Liver (tissue), 9 donors: ENCODE results near the gene PHF21B. TPM values are rescaled to one million over a fixed set of nuclear protein-coding genes. Genes with fewer than 3 reads are reported as not detected.

Source experiments
- DNase-seq: peaks from one replicate; pipeline ENCODE4 v3.0.0-alpha.2; 2017; ENCODE audit warnings: low spot score
- H3K27ac ChIP-seq, 2 donors: one replicate each; pipeline ENCODE4 v1.7.0; 2013; ENCODE audit warnings: inconsistent platforms in 2 of 2, low read length in 2 of 2, control low read depth in 1 of 2, low read depth in 1 of 2, mild to moderate bottlenecking in 1 of 2
- H3K27me3 ChIP-seq, 4 donors: one replicate each; pipeline versions ENCODE4 v1.6.1 to v1.7.0; 2013; ENCODE audit warnings: low read length in 3 of 4, inconsistent platforms in 1 of 4, mild to moderate bottlenecking in 1 of 4, moderate library complexity in 1 of 4; ENCODE audit not compliant: control insufficient read depth in 4 of 4, insufficient read depth in 4 of 4
- H3K36me3 ChIP-seq, 4 donors: one replicate each; pipeline versions ENCODE4 v1.6.1 to v1.7.0; 2013; ENCODE audit warnings: low read length in 3 of 4, mild to moderate bottlenecking in 3 of 4, low read depth in 1 of 4, moderate library complexity in 1 of 4; ENCODE audit not compliant: control insufficient read depth in 4 of 4, insufficient read depth in 3 of 4
- H3K4me1 ChIP-seq, 4 donors: one replicate each; pipeline versions ENCODE4 v1.6.1 to v1.7.0; 2013; ENCODE audit warnings: low read length in 3 of 4, mild to moderate bottlenecking in 3 of 4, moderate library complexity in 1 of 4; ENCODE audit not compliant: control insufficient read depth in 4 of 4, insufficient read depth in 4 of 4
- H3K4me3 ChIP-seq, 3 donors: one replicate each; pipeline versions ENCODE4 v1.6.1 to v1.7.0; 2013; ENCODE audit warnings: low read length in 3 of 3, control low read depth in 1 of 3, low read depth in 1 of 3, mild to moderate bottlenecking in 1 of 3
- H3K9ac ChIP-seq, 2 donors: one replicate each; pipeline ENCODE4 v1.7.0; 2013; ENCODE audit warnings: low read length in 2 of 2, mild to moderate bottlenecking in 2 of 2, moderate library complexity in 2 of 2, control low read depth in 1 of 2, low read depth in 1 of 2
- H3K9me3 ChIP-seq, 4 donors: one replicate each; pipeline versions ENCODE4 v1.6.1 to v1.7.0; 2013; ENCODE audit warnings: low read length in 3 of 4; ENCODE audit not compliant: control insufficient read depth in 4 of 4
- EGR1 ChIP-seq, 2 donors: IDR thresholded peaks; 2 replicates each; pipeline ENCODE4 v1.6.1; 2016 to 2018; ENCODE audit warnings: antibody characterized with exemption in 2 of 2, low read depth in 2 of 2
- FOXA1 ChIP-seq: IDR thresholded peaks from 2 replicates; pipeline ENCODE4 v1.6.1; 2016; ENCODE audit warnings: antibody characterized with exemption
- FOXA2 ChIP-seq: IDR thresholded peaks from 2 replicates; pipeline ENCODE4 v1.6.1; 2016; ENCODE audit warnings: antibody characterized with exemption
- GABPA ChIP-seq, 2 donors: IDR thresholded peaks in 1 of 2; conservative IDR thresholded peaks in 1 of 2; 2 replicates each; pipeline ENCODE4 v1.6.1; 2016; ENCODE audit warnings: antibody characterized with exemption in 2 of 2, mild to moderate bottlenecking in 1 of 2, moderate library complexity in 1 of 2
- HNF4A ChIP-seq, 2 donors: conservative IDR thresholded peaks; 2 replicates each; pipeline ENCODE4 v1.6.1; 2016; ENCODE audit warnings: antibody characterized with exemption in 2 of 2, mild to moderate bottlenecking in 2 of 2
- HNF4G ChIP-seq: IDR thresholded peaks from 2 replicates; pipeline ENCODE4 v1.6.1; 2016; ENCODE audit warnings: antibody characterized with exemption
- JUND ChIP-seq, 2 donors: IDR thresholded peaks; 2 replicates each; pipeline ENCODE4 v1.6.1; 2016; ENCODE audit warnings: antibody characterized with exemption in 2 of 2
- NR2F2 ChIP-seq: IDR thresholded peaks from 2 replicates; pipeline ENCODE4 v1.6.1; 2016; ENCODE audit warnings: antibody characterized with exemption
- RAD21 ChIP-seq, 2 donors: IDR thresholded peaks; 2 replicates each; pipeline ENCODE4 v1.6.1; 2016; ENCODE audit warnings: antibody characterized with exemption in 2 of 2, mild to moderate bottlenecking in 2 of 2
- RXRA ChIP-seq, 2 donors: IDR thresholded peaks; 2 replicates each; pipeline ENCODE4 v1.6.1; 2017 to 2018; ENCODE audit warnings: antibody characterized with exemption in 2 of 2, mild to moderate bottlenecking in 1 of 2
- SP1 ChIP-seq: IDR thresholded peaks from 2 replicates; pipeline ENCODE4 v1.6.1; 2018; ENCODE audit warnings: antibody characterized with exemption, mild to moderate bottlenecking
- TAF1 ChIP-seq: conservative IDR thresholded peaks from 2 replicates; pipeline ENCODE4 v1.6.1; 2016; ENCODE audit warnings: antibody characterized with exemption, mild to moderate bottlenecking
- YY1 ChIP-seq: IDR thresholded peaks from 2 replicates; pipeline ENCODE4 v1.6.1; 2016; ENCODE audit warnings: antibody characterized with exemption, mild to moderate bottlenecking
- WGBS: extraction: QIAGEN DNeasy Blood & Tissue Kit; methylation state at CpG from one replicate; pipeline ENCODE4 v1.1.7; 2013; 5-methylcytosine and 5-hydroxymethylcytosine counted together
- polyA plus RNA-seq, 2 donors: library from polyadenylated mRNA; stranded (reverse) in 1 of 2; unstranded in 1 of 2; fragments of 200-250 nt in 1 of 2; fragments of >200 nt in 1 of 2; fragmentation: Nextera tagmentation in 1 of 2; extraction: Ambion mirVana in 1 of 2; gene quantifications; one replicate each; pipeline versions ENCODE4 v1.2.1 to v1.2.3, GENCODE V29; 2013 to 2015
- total RNA-seq, 2 donors: library from RNA; depleted of rRNA; stranded (reverse); fragments of >200 nt; gene quantifications; one replicate each; pipeline ENCODE4 v1.2.3, GENCODE V29; 2014
- TF ChIP-seq, protein P1 (sequence below): IDR thresholded peaks from 2 replicates; pipeline ENCODE4 v1.6.1; 2016; ENCODE audit warnings: antibody characterized with exemption, mild to moderate bottlenecking
- TF ChIP-seq, protein P2 (sequence below): IDR thresholded peaks from 2 replicates; pipeline ENCODE4 v1.6.1; 2016; ENCODE audit warnings: antibody characterized with exemption
- TF ChIP-seq, protein P3 (sequence below): fragments of 150-350 bp; IDR thresholded peaks from 2 replicates; pipeline ENCODE4 v1.5.1; 2017; ENCODE audit warnings: improper control_type of control experiment, low read depth, low read length; ENCODE audit not compliant: missing input control
- donor health status: healthy.
- donor health status: healthy.
- donor health status: healthy.
- donor health status: healthy.
- donor health status: healthy.

Gene PHF21B
- total and polyA plus RNA-seq, 4 donors = not detected

DNA sequence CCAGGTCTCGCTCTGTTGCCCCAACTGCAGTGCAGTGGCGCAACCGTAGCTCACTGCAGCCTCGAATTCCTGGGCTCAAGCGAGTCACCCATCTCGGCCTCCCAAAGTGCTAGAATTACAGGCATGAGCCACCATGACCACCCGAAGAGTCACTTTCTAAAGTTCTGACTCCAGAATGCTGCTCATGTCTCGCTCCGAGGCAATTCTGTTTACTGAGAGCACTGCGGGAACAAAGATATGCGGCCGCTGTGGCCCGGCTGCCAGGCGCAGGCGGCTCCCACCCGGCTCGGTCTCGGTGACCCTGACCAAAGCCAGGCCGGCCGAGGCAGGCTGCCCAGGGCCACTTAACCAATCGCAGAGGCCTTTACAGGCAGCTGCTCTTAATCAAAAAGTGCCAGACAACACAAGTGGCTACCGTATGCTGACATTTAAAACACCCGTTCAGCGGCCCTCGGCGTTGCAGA, 78.7 kb downstream of the PHF21B start:
- no peak for TF ChIP-seq RXRA (IDR thresholded peaks at IDR 0.05)
- TF ChIP-seq YY1 = no peak
- TF ChIP-seq SP1 = no peak
- no peak for TF ChIP-seq TAF1
- TF ChIP-seq HNF4A (conservative IDR thresholded peaks at IDR 0.05) = no peak
- TF ChIP-seq, protein P1, sequence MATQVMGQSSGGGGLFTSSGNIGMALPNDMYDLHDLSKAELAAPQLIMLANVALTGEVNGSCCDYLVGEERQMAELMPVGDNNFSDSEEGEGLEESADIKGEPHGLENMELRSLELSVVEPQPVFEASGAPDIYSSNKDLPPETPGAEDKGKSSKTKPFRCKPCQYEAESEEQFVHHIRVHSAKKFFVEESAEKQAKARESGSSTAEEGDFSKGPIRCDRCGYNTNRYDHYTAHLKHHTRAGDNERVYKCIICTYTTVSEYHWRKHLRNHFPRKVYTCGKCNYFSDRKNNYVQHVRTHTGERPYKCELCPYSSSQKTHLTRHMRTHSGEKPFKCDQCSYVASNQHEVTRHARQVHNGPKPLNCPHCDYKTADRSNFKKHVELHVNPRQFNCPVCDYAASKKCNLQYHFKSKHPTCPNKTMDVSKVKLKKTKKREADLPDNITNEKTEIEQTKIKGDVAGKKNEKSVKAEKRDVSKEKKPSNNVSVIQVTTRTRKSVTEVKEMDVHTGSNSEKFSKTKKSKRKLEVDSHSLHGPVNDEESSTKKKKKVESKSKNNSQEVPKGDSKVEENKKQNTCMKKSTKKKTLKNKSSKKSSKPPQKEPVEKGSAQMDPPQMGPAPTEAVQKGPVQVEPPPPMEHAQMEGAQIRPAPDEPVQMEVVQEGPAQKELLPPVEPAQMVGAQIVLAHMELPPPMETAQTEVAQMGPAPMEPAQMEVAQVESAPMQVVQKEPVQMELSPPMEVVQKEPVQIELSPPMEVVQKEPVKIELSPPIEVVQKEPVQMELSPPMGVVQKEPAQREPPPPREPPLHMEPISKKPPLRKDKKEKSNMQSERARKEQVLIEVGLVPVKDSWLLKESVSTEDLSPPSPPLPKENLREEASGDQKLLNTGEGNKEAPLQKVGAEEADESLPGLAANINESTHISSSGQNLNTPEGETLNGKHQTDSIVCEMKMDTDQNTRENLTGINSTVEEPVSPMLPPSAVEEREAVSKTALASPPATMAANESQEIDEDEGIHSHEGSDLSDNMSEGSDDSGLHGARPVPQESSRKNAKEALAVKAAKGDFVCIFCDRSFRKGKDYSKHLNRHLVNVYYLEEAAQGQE = no peak
- no peak for TF ChIP-seq HNF4G
- no peak for TF ChIP-seq JUND (IDR thresholded peaks at IDR 0.05)
- Histone ChIP-seq H3K9me3 (no peaks in the 10 kb centered on the region), H3K9ac (no peak overlapping the region), H3K36me3 (no peaks in the 10 kb centered on the region), H3K27ac (no peak overlapping the region), H3K4me3 (no peak overlapping the region), H3K4me1 (no peaks in the 10 kb centered on the region), H3K27me3 (peaks cover 0 to 3% (median 0%) of the 10 kb centered on the region in 4 donors)
- no peak for DNase-seq
- 52% methylated on average over 26 of the region's 26 CpGs for WGBS

DNA sequence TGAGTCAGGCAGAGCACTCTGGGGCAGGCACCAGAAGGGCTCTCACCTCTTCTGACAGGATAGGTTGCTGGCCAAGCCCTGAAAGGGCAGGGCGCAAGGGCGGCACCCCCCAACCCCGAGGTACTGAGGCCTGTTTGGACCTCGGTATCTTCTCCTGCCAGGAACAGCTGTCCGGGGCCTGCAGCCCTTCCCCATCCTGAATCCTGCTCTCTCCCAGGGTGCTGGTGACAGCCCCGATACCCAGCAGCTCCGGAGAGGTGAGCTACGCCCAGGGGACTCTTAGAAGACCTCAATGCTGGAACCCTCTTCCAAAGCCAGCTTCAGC, 79.1 kb downstream of the PHF21B start:
- H3K9ac ChIP-seq = no peak overlapping the region
- no peaks in the 10 kb centered on the region for H3K36me3 ChIP-seq
- H3K9me3 ChIP-seq = no peaks in the 10 kb centered on the region
- H3K4me3 ChIP-seq = no peak overlapping the region
- no peaks in the 10 kb centered on the region for H3K4me1 ChIP-seq
- no peak for DNase-seq
- 84% methylated on average over 8 of the region's 8 CpGs for WGBS
- TF ChIP-seq TAF1 = no peak
- peaks cover 0 to 3% (median 0%) of the 10 kb centered on the region in 4 donors for H3K27me3 ChIP-seq
- no peak overlapping the region for H3K27ac ChIP-seq

DNA sequence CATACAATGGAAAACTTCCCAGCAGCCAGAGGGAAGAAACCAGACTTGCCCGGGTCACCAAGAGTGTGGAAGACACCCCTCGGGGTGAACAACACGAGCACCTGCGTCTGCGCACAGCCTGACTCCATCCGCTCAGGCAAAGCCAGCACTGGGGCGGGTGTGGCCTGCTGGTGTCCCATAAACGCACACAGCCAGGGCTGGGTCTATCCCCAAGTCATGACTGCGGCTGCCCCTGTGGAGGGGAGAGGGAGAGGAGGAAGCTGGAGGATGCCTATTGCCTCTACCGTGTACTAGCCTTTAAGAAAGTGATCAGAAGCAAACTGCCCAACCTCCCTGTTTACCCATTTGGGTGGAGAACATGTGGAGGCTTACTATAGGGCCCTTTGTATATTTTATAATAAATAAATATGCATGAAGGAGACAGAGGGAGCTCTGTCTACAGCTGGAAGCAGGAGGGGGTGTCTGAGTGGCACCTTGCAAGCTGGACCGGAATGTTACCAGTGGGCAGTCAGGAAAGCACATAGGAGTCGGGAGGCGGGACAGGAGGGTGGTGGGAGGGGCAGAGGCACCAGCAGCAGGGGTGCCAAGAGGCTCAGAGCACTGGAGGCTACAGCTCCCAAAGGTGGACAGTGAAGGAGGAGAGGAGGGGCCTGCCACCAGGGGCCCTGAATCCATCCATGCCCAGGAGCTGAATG, 79.6 kb downstream of the PHF21B start:
- Histone ChIP-seq H3K36me3 (no peaks in the 10 kb centered on the region), H3K9me3 (no peaks in the 10 kb centered on the region), H3K27ac (no peak overlapping the region), H3K9ac (no peak overlapping the region), H3K4me3 (no peak overlapping the region), H3K27me3 (peaks cover 0 to 3% (median 0%) of the 10 kb centered on the region in 4 donors), H3K4me1 (no peaks in the 10 kb centered on the region)
- no peak for DNase-seq
- TF ChIP-seq, protein P1 = no peak
- TF ChIP-seq JUND (IDR thresholded peaks at IDR 0.05) (no peak), HNF4A (conservative IDR thresholded peaks at IDR 0.05) (no peak), SP1 (no peak), HNF4G (no peak), EGR1 (IDR thresholded peaks at IDR 0.05; ENCODE audit: low read depth in 2 of 2) (no peak), FOXA1 (no peak), GABPA (IDR thresholded peaks at IDR 0.05 in 1 of 2, conservative IDR thresholded peaks at IDR 0.05 in 1 of 2) (no peak), RXRA (IDR thresholded peaks at IDR 0.05) (no peak), RAD21 (IDR thresholded peaks at IDR 0.05) (no peak), TAF1 (no peak), FOXA2 (no peak), NR2F2 (no peak)
- TF ChIP-seq, protein P2, sequence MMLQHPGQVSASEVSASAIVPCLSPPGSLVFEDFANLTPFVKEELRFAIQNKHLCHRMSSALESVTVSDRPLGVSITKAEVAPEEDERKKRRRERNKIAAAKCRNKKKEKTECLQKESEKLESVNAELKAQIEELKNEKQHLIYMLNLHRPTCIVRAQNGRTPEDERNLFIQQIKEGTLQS = no peak
- TF ChIP-seq, protein P3, sequence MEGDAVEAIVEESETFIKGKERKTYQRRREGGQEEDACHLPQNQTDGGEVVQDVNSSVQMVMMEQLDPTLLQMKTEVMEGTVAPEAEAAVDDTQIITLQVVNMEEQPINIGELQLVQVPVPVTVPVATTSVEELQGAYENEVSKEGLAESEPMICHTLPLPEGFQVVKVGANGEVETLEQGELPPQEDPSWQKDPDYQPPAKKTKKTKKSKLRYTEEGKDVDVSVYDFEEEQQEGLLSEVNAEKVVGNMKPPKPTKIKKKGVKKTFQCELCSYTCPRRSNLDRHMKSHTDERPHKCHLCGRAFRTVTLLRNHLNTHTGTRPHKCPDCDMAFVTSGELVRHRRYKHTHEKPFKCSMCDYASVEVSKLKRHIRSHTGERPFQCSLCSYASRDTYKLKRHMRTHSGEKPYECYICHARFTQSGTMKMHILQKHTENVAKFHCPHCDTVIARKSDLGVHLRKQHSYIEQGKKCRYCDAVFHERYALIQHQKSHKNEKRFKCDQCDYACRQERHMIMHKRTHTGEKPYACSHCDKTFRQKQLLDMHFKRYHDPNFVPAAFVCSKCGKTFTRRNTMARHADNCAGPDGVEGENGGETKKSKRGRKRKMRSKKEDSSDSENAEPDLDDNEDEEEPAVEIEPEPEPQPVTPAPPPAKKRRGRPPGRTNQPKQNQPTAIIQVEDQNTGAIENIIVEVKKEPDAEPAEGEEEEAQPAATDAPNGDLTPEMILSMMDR = no peak
- 74% methylated on average over 13 of the region's 13 CpGs for WGBS
